Fibroblast of villous mesenchyme (primary cell): ENCODE data around the gene LRRC3. TPM values are rescaled to one million over a fixed set of nuclear protein-coding genes. Genes with fewer than 3 reads are reported as not detected.

Experiments used
- DNase-seq: peaks from one replicate; pipeline ENCODE4 v3.0.0-alpha.2; 2010; ENCODE audit warnings: low read depth
- H3K4me3 ChIP-seq: 2 replicates; pipeline ENCODE4 v1.5.1; 2011; ENCODE audit warnings: low read depth, mild to moderate bottlenecking, low read length
- CTCF ChIP-seq: IDR thresholded peaks from 2 replicates; pipeline ENCODE4 v1.5.1; 2012; ENCODE audit warnings: low read depth, mild to moderate bottlenecking, low read length; ENCODE audit not compliant: insufficient read depth
- total RNA-seq: library from RNA; depleted of rRNA; stranded (reverse); fragments of >200 nt; gene quantifications from 2 replicates; pipeline ENCODE4 v1.2.3, GENCODE V29; 2012

The LRRC3 gene
- total RNA-seq, 1 donor: under 0.01 TPM

GRCh38 chr21:44463724-44464123 lies 8.4 kb downstream of the LRRC3 start:
- no peak for TF ChIP-seq CTCF
- peak; percentile 4 for DNase-seq
- H3K4me3 ChIP-seq: no peak overlapping the region

DNA sequence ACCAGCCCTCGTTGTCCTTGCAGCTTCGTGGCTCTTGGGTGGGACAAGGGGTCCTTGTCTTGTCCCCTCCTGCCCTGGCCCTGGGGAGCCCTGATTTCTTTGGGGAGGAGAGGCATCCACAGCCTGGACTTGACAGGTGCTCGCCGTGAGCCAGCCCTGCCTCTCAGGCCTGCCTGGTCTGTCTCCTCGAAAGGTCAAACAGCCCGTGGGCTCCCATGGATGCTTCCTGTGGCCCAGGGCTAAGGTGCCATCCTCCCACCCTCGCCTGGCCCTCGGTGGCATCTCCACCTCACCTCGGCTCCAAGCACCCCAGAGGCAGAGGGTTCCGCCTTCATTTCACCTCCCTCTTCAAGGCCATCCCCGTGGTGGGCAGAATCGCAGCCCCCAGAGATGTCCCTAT lies 9.0 kb downstream of the LRRC3 start:
- no peak for DNase-seq
- TF ChIP-seq CTCF: no peak

DNA sequence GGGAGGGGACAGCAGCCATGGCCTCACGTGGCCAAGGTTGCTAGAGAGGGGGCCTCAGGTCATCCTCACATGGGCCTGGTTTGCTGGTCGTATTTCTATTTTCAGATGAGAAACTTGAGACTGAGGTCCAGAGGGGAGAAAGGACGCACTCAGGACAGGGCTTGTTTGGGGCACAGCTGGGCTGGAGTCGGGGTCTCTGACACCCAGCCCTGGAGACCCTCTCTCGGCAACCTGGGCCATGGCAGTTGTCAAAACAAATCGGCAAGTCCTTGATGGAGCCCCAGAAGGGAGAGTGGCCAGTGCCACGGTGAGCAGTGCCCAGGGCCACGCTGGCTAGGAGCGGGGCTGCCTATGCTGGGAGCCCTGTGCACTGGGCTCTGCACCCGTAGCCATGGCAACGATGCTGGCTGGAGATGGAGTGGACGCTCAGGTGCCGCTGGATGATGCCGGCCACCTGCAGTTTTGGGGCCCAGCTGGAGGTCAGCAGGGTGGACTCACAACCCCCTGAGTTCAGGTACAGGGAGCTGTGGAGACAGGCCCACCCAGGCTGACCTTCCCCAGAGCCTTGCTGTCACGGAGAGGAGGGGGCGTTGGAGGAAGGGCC lies 11.1 kb downstream of the LRRC3 start:
- H3K4me3 ChIP-seq: no peak overlapping the region
- no peak for TF ChIP-seq CTCF
- no peak for DNase-seq

More for the DNA sequence above, 9.0 kb downstream of the LRRC3 start:
- no peak overlapping the region for H3K4me3 ChIP-seq

GRCh38 chr21:44466996-44467858 lies 11.9 kb downstream of the LRRC3 start:
- no peak for TF ChIP-seq CTCF
- DNase-seq: no peak
- H3K4me3 ChIP-seq: no peak overlapping the region

GRCh38 chr21:44467859-44468195 lies 12.5 kb downstream of the LRRC3 start:
- no peak for TF ChIP-seq CTCF
- DNase-seq: no peak
- H3K4me3 ChIP-seq: no peak overlapping the region

GRCh38 chr21:44471341-44471740 lies 16.0 kb downstream of the LRRC3 start:
- no peak for DNase-seq
- no peak for TF ChIP-seq CTCF
- H3K4me3 ChIP-seq: no peak overlapping the region
